Neural cell (in vitro differentiated cells): Measurements from ENCODE around the gene ZNF787. TPM values are rescaled to one million over a fixed set of nuclear protein-coding genes. Genes with fewer than 3 reads are reported as not detected.
"Not testable (repeated sequence)": the region's sequence is repeated elsewhere in the genome, so short reads cannot be mapped to it uniquely, and the experiment has no call there.

ENCODE experiments used
- H2AFZ ChIP-seq: fragments of 200-600, 300-800 bp; sonication (generic), shearing (Covaris generic); 2 replicates; pipeline ENCODE4 v1.6.0; 2014; ENCODE audit warnings: low read depth, mild to moderate bottlenecking, antibody characterized with exemption, low read length, moderate library complexity
- H3F3A ChIP-seq: fragments of 200-600 bp; shearing (Covaris generic); 2 replicates; pipeline ENCODE4 v1.6.1; 2016; ENCODE audit warnings: mild to moderate bottlenecking, moderate library complexity, mixed read lengths, antibody characterized with exemption, low read length; ENCODE audit not compliant: insufficient read depth, poor library complexity, severe bottlenecking
- H3K27ac ChIP-seq: fragments of 200-600, 300-800 bp; sonication (generic), shearing (Covaris generic); 2 replicates; pipeline ENCODE4 v1.5.1; 2014; ENCODE audit warnings: mild to moderate bottlenecking, low read length, moderate library complexity
- H3K27me3 ChIP-seq: fragments of 300-800, 200-600 bp; sonication (generic), shearing (Covaris generic); 2 replicates; pipeline ENCODE4 v1.6.0; 2014; ENCODE audit warnings: mild to moderate bottlenecking, low read depth, low read length, moderate library complexity; ENCODE audit not compliant: insufficient read depth
- H3K36me3 ChIP-seq: fragments of 300-800, 200-600 bp; sonication (generic), shearing (Covaris generic); 2 replicates; pipeline ENCODE4 v1.5.1; 2014; ENCODE audit warnings: mild to moderate bottlenecking, antibody characterized with exemption, low read length, moderate library complexity; ENCODE audit not compliant: insufficient read depth
- H3K4me2 ChIP-seq: fragments of 300-800, 200-600 bp; sonication (generic), shearing (Covaris generic); 2 replicates; pipeline ENCODE4 v1.6.0; 2014; ENCODE audit warnings: mild to moderate bottlenecking, low read length
- H3K4me3 ChIP-seq: fragments of 300-800, 200-600 bp; sonication (generic), shearing (Covaris generic); 2 replicates; pipeline ENCODE4 v1.5.1; 2014; ENCODE audit warnings: mild to moderate bottlenecking, low read length, moderate library complexity
- H3K79me2 ChIP-seq: fragments of 200-600 bp; shearing (Covaris generic); replicated peaks from 2 replicates; pipeline ENCODE4 v1.6.0; 2014; ENCODE audit warnings: mild to moderate bottlenecking, low read length, moderate library complexity; ENCODE audit not compliant: insufficient read depth
- H3K9ac ChIP-seq: fragments of 300-800, 200-600 bp; sonication (generic), shearing (Covaris generic); 2 replicates; pipeline ENCODE4 v1.6.1; 2016; ENCODE audit warnings: mild to moderate bottlenecking, low read length, mixed read lengths
- H3K9me2 ChIP-seq: fragments of 200-600 bp; shearing (Covaris generic); 2 replicates; pipeline ENCODE4 v1.6.1; 2016; ENCODE audit warnings: mild to moderate bottlenecking, low read length, mixed read lengths; ENCODE audit not compliant: insufficient read depth
- H3K9me3 ChIP-seq: fragments of 200-600, 300-800 bp; sonication (generic), shearing (Covaris generic); 2 replicates; pipeline ENCODE4 v1.6.1; 2016; ENCODE audit warnings: mild to moderate bottlenecking, mixed run types, low read length, moderate library complexity, mixed read lengths
- H4K20me1 ChIP-seq: fragments of 200-600 bp; shearing (Covaris generic); 2 replicates; pipeline ENCODE4 v1.6.1; 2016; ENCODE audit warnings: mild to moderate bottlenecking, mixed run types; ENCODE audit not compliant: insufficient read depth
- CTCF ChIP-seq: fragments of 450-650 bp; IDR thresholded peaks from 2 replicates; pipeline ENCODE4 v1.5.1; 2014; ENCODE audit warnings: antibody characterized with exemption, mild to moderate bottlenecking, moderate library complexity; ENCODE audit not compliant: poor library complexity, severe bottlenecking
- EP300 ChIP-seq: fragments of 450-650 bp; conservative IDR thresholded peaks from 2 replicates; pipeline ENCODE4 v1.6.1; 2014; ENCODE audit warnings: antibody characterized with exemption, mild to moderate bottlenecking, moderate library complexity; ENCODE audit not compliant: poor library complexity, severe bottlenecking
- EZH2 ChIP-seq: fragments of 200-600, 300-800 bp; shearing (Covaris generic), sonication (generic); IDR thresholded peaks from 2 replicates; pipeline ENCODE4 v1.6.1; 2014; ENCODE audit warnings: antibody characterized with exemption, low read length, borderline replicate concordance, mild to moderate bottlenecking; ENCODE audit not compliant: insufficient read depth, poor library complexity, severe bottlenecking
- MXI1 ChIP-seq: fragments of 450-650 bp; conservative IDR thresholded peaks from 2 replicates; pipeline ENCODE4 v1.6.1; 2014; ENCODE audit warnings: antibody characterized with exemption, mild to moderate bottlenecking; ENCODE audit not compliant: poor library complexity, severe bottlenecking
- POLR2AphosphoS5 ChIP-seq: IDR thresholded peaks from 2 replicates; pipeline ENCODE4 v1.6.1; 2012
- REST ChIP-seq: IDR thresholded peaks from 2 replicates; pipeline ENCODE4 v1.6.1; 2012; ENCODE audit warnings: borderline replicate concordance
- SMC3 ChIP-seq: fragments of 450-650 bp; conservative IDR thresholded peaks from 2 replicates; pipeline ENCODE4 v1.6.1; 2014; ENCODE audit warnings: antibody characterized with exemption, mild to moderate bottlenecking, moderate library complexity; ENCODE audit not compliant: poor library complexity
- TAF1 ChIP-seq: IDR thresholded peaks from 2 replicates; pipeline ENCODE4 v1.6.1; 2012; ENCODE audit warnings: low read depth
- polyA plus RNA-seq: library from polyadenylated mRNA; depleted of rRNA; stranded (reverse); fragments of >200 nt; gene quantifications from 2 replicates; pipeline ENCODE4 v1.2.3, GENCODE V29; 2014

Gene ZNF787
- polyA plus RNA-seq, 1 donor from 2014 or later, result 11.4 TPM

- TF ChIP-seq POLR2AphosphoS5, result no peak
- TF ChIP-seq SMC3, result no peak
- TF ChIP-seq EP300, result no peak
- TF ChIP-seq MXI1, result no peak
- no peak for TF ChIP-seq CTCF
- TF ChIP-seq REST, result no peak
- TF ChIP-seq TAF1, result no peak
- TF ChIP-seq EZH2, result no peak
- no peaks in the 10 kb centered on the region for H3K27me3 ChIP-seq
These were observed 14.7 kb downstream of the ZNF787 start for GRCh38 chr19:56106397-56106849.

GRCh38 chr19:56105831-56106396 lies 15.2 kb downstream of the ZNF787 start:
- not testable (repeated sequence) for H3K9me2 ChIP-seq, H3K27me3 ChIP-seq, H3K9ac ChIP-seq, H3F3A ChIP-seq, H3K36me3 ChIP-seq, H2AFZ ChIP-seq, H3K27ac ChIP-seq, H3K4me3 ChIP-seq, H3K9me3 ChIP-seq, H4K20me1 ChIP-seq, H3K4me2 ChIP-seq
- peaks cover 24% of the 10 kb centered on the region for H3K79me2 ChIP-seq

More at GRCh38 chr19:56106397-56106849, 14.7 kb downstream of the ZNF787 start:
- Histone ChIP-seq H4K20me1 (no peaks in the 10 kb centered on the region), H3K4me2 (no peak overlapping the region), H3K4me3 (no peak overlapping the region), H3K79me2 (peaks cover 27% of the 10 kb centered on the region), H3K27ac (no peak overlapping the region), H3F3A (no peaks in the 10 kb centered on the region), H2AFZ (no peak overlapping the region), H3K9me2 (no peaks in the 10 kb centered on the region), H3K9ac (no peak overlapping the region), H3K9me3 (no peaks in the 10 kb centered on the region), H3K36me3 (no peaks in the 10 kb centered on the region)

- no peaks in the 10 kb centered on the region for H3K9me3 ChIP-seq
- H3K27ac ChIP-seq, result no peak overlapping the region
- H3K4me2 ChIP-seq, result no peak overlapping the region
- H3K4me3 ChIP-seq, result no peak overlapping the region
- H3K79me2 ChIP-seq, result peaks cover 24% of the 10 kb centered on the region
- H3K27me3 ChIP-seq, result no peaks in the 10 kb centered on the region
- H3F3A ChIP-seq, result no peaks in the 10 kb centered on the region
- no peak overlapping the region for H2AFZ ChIP-seq
- H3K9me2 ChIP-seq, result no peaks in the 10 kb centered on the region
- TF ChIP-seq EZH2, result no peak
- no peaks in the 10 kb centered on the region for H4K20me1 ChIP-seq
- no peak overlapping the region for H3K9ac ChIP-seq
- H3K36me3 ChIP-seq, result no peaks in the 10 kb centered on the region
These were observed 15.9 kb downstream of the ZNF787 start for GRCh38 chr19:56105090-56105701.
